Erythroblast (primary cell): ENCODE results near the gene CPNE9.

Source experiments
- GATA1 ChIP-seq: IDR thresholded peaks from 2 replicates; pipeline ENCODE4 v1.6.1; 2011; ENCODE audit warnings: low read depth, mild to moderate bottlenecking, control low read depth, low read length, moderate library complexity
- POLR2A ChIP-seq: IDR thresholded peaks from 2 replicates; pipeline ENCODE4 v1.6.1; 2011; ENCODE audit warnings: mild to moderate bottlenecking, low read length

DNA sequence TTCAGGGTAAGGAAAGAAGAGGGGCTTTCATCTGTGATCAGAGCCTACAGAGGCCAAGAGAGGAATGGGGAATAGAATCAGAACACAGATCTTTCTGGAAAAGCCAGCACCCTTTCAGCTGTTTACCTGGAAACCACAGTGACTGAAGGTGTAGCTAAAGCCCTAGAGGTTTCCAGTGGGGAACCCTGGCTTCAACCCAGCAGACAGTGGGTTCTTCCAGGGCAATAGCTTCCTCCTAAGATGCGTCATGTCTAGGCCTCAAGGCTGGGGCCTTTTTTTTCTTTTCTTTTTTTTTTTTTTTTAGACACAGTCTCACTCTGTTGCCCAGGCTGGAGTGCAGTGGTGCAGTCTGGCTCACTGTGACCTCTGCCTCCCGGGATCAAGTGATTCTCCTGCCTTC, 3.1 kb upstream of the CPNE9 start:
- TF ChIP-seq POLR2A (no peak), GATA1 (no peak)
